Right lobe of liver (tissue), 4 donors: ENCODE measurements around the gene CDK1.

Experiments
- CTCF ChIP-seq, 4 donors: fragments of 200-600 bp in 3 of 4; fragments of 450-650 bp in 1 of 4; IDR thresholded peaks; one replicate each; pipeline versions ENCODE4 v1.5.1 to v1.8.0; 2016 to 2022; ENCODE audit warnings: antibody characterized with exemption in 4 of 4, mild to moderate bottlenecking in 2 of 4
- POLR2A ChIP-seq: fragments of 450-650 bp; IDR thresholded peaks from one replicate; pipeline ENCODE4 v1.6.1; 2017; ENCODE audit warnings: antibody characterized with exemption, mild to moderate bottlenecking
- donor health status: DM: no; HTN: no; CAD: no.
- donor health status: DM: no; HTN: no; CAD: no.
- donor health status: DM: no; HTN: yes; CAD: no.

- TF ChIP-seq POLR2A, result no peak
- TF ChIP-seq CTCF (IDR thresholded peaks at IDR 0.05), result no peak
Observed at GRCh38 chr10:60760711-60761210, 17.5 kb upstream of the CDK1 start.
